Measurements from ENCODE around the gene SLC24A4.

DNA sequence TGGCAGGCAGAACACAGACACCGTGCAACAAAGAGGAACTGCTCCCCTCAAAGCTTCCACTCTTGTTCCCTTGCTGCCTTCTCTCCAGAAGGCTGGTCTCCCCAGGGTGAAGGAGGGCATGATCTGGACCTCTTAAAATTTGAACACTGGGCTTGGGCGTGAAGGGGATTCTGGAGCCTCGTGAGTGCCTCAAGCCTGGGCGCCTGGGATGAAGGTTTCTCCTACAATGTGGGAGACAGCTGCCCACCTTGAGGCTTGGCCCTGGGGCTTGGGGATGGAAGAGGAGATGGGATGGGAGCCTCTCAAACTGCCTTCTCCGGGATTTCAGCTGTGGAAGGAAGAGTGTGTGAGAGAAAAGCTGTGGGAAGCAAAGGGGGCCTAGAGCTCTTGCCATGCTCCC, 182.9 kb downstream of the SLC24A4 start:
- TF ChIP-seq, protein P1, sequence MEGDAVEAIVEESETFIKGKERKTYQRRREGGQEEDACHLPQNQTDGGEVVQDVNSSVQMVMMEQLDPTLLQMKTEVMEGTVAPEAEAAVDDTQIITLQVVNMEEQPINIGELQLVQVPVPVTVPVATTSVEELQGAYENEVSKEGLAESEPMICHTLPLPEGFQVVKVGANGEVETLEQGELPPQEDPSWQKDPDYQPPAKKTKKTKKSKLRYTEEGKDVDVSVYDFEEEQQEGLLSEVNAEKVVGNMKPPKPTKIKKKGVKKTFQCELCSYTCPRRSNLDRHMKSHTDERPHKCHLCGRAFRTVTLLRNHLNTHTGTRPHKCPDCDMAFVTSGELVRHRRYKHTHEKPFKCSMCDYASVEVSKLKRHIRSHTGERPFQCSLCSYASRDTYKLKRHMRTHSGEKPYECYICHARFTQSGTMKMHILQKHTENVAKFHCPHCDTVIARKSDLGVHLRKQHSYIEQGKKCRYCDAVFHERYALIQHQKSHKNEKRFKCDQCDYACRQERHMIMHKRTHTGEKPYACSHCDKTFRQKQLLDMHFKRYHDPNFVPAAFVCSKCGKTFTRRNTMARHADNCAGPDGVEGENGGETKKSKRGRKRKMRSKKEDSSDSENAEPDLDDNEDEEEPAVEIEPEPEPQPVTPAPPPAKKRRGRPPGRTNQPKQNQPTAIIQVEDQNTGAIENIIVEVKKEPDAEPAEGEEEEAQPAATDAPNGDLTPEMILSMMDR (IDR thresholded peaks at IDR 0.05; ENCODE audit: low read depth, low read length, poor library complexity, severe bottlenecking), result no peak
- TF ChIP-seq EZH2phosphoT487 (IDR thresholded peaks at IDR 0.05; ENCODE audit: borderline replicate concordance, low read length), result no peak
